GM18858 (cell line): ENCODE measurements around the gene LTO1.
"Not testable (repeated sequence)": the region's sequence is repeated elsewhere in the genome, so short reads cannot be mapped to it uniquely, and the experiment has no call there.

ENCODE experiments used
- ATAC-seq: cut with Tn5 transposase; IDR thresholded peaks from one replicate; pipeline ENCODE4 v1.9.1; 2021; ENCODE audit not compliant: unreplicated experiment

LTO1 gene

GRCh38 chr11:69636512-69637197 lies 38.5 kb downstream of the LTO1 start:
- ATAC-seq = no peak

GRCh38 chr11:69635804-69636511 lies 39.2 kb downstream of the LTO1 start:
- ATAC-seq = no peak

GRCh38 chr11:69635195-69635594 lies 40.0 kb downstream of the LTO1 start:
- ATAC-seq = no peak

- no peak for ATAC-seq
Measured at GRCh38 chr11:69634590-69634989, 40.6 kb downstream of the LTO1 start.

- no peak for ATAC-seq
Measured at GRCh38 chr11:69634069-69634468, 41.1 kb downstream of the LTO1 start.

GRCh38 chr11:69632900-69633299 lies 42.3 kb downstream of the LTO1 start:
- no peak for ATAC-seq

- no peak for ATAC-seq
Measured at GRCh38 chr11:69630424-69630823, 44.7 kb downstream of the LTO1 start.

GRCh38 chr11:69630017-69630416 lies 45.1 kb downstream of the LTO1 start:
- ATAC-seq = no peak

GRCh38 chr11:69627551-69627950 lies 47.6 kb downstream of the LTO1 start:
- no peak for ATAC-seq

GRCh38 chr11:69625476-69625875 lies 49.7 kb downstream of the LTO1 start:
- no peak for ATAC-seq

- ATAC-seq = no peak
Measured at GRCh38 chr11:69624293-69624692, 50.9 kb downstream of the LTO1 start.

- ATAC-seq = not testable (repeated sequence)
Measured at GRCh38 chr11:69622097-69622681, 53.0 kb downstream of the LTO1 start.

GRCh38 chr11:69620683-69621290 lies 54.4 kb downstream of the LTO1 start:
- ATAC-seq = no peak

- no peak for ATAC-seq
Measured at GRCh38 chr11:69618237-69618636, 56.9 kb downstream of the LTO1 start.

- no peak for ATAC-seq
Measured at GRCh38 chr11:69617682-69618081, 57.5 kb downstream of the LTO1 start.

- no peak for ATAC-seq
Measured at GRCh38 chr11:69617220-69617619, 57.9 kb downstream of the LTO1 start.
